ENCODE data around the gene ITPR1.

The ITPR1 gene

DNA sequence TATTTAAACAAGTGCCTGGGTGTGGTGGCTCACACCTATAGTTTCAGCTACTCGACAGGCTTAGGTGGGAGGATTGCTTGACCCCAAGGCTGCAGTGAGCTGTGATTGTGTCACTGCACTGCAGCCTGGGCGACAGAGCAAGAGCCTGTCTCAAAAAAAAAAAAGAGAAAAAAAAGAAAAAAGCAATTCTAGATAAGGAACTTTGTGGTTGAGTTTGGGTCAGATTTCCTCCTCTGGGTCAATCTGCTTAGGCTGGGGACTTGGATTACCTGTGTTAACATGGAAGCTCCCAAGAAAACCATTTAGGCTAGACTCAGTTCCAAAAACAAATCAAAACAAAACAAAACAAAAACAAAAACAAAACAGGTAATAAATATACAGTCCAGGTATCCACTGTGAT, 50.0 kb downstream of the ITPR1 start:
- no peak overlapping the region for H4K8ac ChIP-seq (ENCODE audit: low read length)
- no peak overlapping the region for H2BK5ac ChIP-seq (ENCODE audit: low read depth, low read length, poor library complexity, severe bottlenecking)
- no peak overlapping the region for H4K91ac ChIP-seq (ENCODE audit: low read length)
- H3K9ac ChIP-seq (ENCODE audit: low read length) = no peak overlapping the region
- no peak overlapping the region for H2AK5ac ChIP-seq (ENCODE audit: low read length, severe bottlenecking)
- no peak overlapping the region for H3K23ac ChIP-seq (ENCODE audit: low read length in 2 of 2)
- no peak overlapping the region for H3K4ac ChIP-seq (ENCODE audit: low read depth in 1 of 2, low read length in 2 of 2)
- H3K36me3 ChIP-seq (ENCODE audit: control insufficient read depth in 1 of 2, insufficient read depth in 2 of 2, low read depth in 1 of 2, low read length in 2 of 2) = no peaks in the 10 kb centered on the region
- no peak for DNase-seq
- H2AFZ ChIP-seq (ENCODE audit: low read depth, low read length) = no peak overlapping the region
- no peaks in the 10 kb centered on the region for H3K4me1 ChIP-seq (ENCODE audit: control insufficient read depth, insufficient read depth, low read depth, low read length)
- H3K4me3 ChIP-seq (ENCODE audit: insufficient read depth in 1 of 2, low read depth in 1 of 2, low read length in 2 of 2) = no peak overlapping the region
- H3K27me3 ChIP-seq (ENCODE audit: control insufficient read depth in 1 of 2, insufficient read depth in 1 of 2, low read length in 2 of 2) = no peaks in the 10 kb centered on the region
- no peak overlapping the region for H2BK12ac ChIP-seq (ENCODE audit: low read length in 2 of 2)
- no peak overlapping the region for H3K4me2 ChIP-seq (ENCODE audit: low read length, poor library complexity, severe bottlenecking)
- no peak overlapping the region for H2BK15ac ChIP-seq (ENCODE audit: low read depth, poor library complexity, severe bottlenecking)
- no peaks in the 10 kb centered on the region for H3K9me3 ChIP-seq (ENCODE audit: control insufficient read depth, low read length)
- H3K79me1 ChIP-seq (replicated peaks; ENCODE audit: low read length, poor library complexity, severe bottlenecking) = no peaks in the 10 kb centered on the region
- H3K18ac ChIP-seq (ENCODE audit: low read depth in 1 of 2, low read length in 2 of 2) = no peak overlapping the region
- no peak overlapping the region for H3K14ac ChIP-seq (ENCODE audit: low read length in 2 of 2)
- no peak overlapping the region for H2BK120ac ChIP-seq (ENCODE audit: low read depth, low read length)
- H3K27ac ChIP-seq (ENCODE audit: low read length, poor library complexity, severe bottlenecking) = no peak overlapping the region
- WGBS = 95% methylated on average over 2 of the region's 2 CpGs

DNA sequence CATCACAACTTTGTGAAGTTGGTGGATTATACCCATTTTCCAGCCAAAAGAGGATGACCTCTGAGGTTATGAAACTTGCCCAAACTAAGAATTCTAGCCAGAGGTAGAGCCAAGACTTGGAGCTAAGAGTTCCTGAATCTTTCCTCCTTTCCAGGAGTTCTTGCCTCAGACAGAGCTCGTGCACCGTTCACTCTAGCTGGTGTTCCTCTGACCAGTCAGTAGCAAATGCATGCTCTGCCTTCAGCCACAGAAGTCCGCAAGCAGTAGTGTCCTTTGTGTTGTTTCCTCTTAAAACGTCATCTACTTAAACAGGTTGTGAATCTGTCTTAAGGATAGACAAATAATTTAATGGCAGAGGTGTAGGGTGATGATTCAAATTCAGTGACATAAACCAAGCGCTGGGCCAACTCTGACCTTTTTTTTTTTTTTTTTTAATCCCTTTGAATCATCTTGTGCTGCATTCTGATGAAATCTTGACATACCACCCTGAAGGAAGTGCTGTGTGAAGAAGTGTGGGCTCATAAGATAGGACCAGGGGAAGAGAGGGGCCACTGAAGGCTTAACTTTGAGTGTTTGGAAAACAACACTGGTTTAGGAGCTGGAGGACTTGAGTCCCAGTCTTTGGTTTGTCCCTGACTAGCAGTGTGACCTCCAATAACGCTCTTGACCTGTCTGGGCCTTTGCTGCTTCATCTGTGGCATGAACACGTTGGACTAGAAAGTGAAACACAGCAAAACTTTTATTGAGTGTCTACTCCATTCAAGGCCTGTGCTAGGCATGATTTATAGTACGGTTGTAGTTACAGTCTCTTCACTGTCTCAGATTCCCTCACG, 53.4 kb downstream of the ITPR1 start:
- Histone ChIP-seq H3K4ac (ENCODE audit: low read depth in 1 of 2, low read length in 2 of 2) (no peak overlapping the region), H3K27ac (ENCODE audit: low read length, poor library complexity, severe bottlenecking) (no peak overlapping the region), H3K23ac (ENCODE audit: low read length in 2 of 2) (no peak overlapping the region), H4K91ac (ENCODE audit: low read length) (no peak overlapping the region), H3K14ac (ENCODE audit: low read length in 2 of 2) (no peak overlapping the region), H3K4me1 (ENCODE audit: control insufficient read depth, insufficient read depth, low read depth, low read length) (no peaks in the 10 kb centered on the region), H3K79me1 (replicated peaks; ENCODE audit: low read length, poor library complexity, severe bottlenecking) (no peaks in the 10 kb centered on the region), H3K9me3 (ENCODE audit: control insufficient read depth, low read length) (no peaks in the 10 kb centered on the region), H3K27me3 (ENCODE audit: control insufficient read depth in 1 of 2, insufficient read depth in 1 of 2, low read length in 2 of 2) (peaks cover 0 to 2% of the 10 kb centered on the region in 2 experiments), H4K8ac (ENCODE audit: low read length) (no peak overlapping the region), H2AFZ (ENCODE audit: low read depth, low read length) (no peak overlapping the region), H2BK5ac (ENCODE audit: low read depth, low read length, poor library complexity, severe bottlenecking) (no peak overlapping the region), H2BK12ac (ENCODE audit: low read length in 2 of 2) (no peak overlapping the region), H3K4me2 (ENCODE audit: low read length, poor library complexity, severe bottlenecking) (no peak overlapping the region), H2BK15ac (ENCODE audit: low read depth, poor library complexity, severe bottlenecking) (no peak overlapping the region), H3K9ac (ENCODE audit: low read length) (no peak overlapping the region), H2AK5ac (ENCODE audit: low read length, severe bottlenecking) (no peak overlapping the region), H2BK120ac (ENCODE audit: low read depth, low read length) (no peak overlapping the region), H3K18ac (ENCODE audit: low read depth in 1 of 2, low read length in 2 of 2) (no peak overlapping the region), H3K36me3 (ENCODE audit: control insufficient read depth in 1 of 2, insufficient read depth in 2 of 2, low read depth in 1 of 2, low read length in 2 of 2) (no peaks in the 10 kb centered on the region), H3K4me3 (ENCODE audit: insufficient read depth in 1 of 2, low read depth in 1 of 2, low read length in 2 of 2) (no peak overlapping the region)
- WGBS = 67% methylated on average over 9 of the region's 9 CpGs
- no peak for DNase-seq

DNA sequence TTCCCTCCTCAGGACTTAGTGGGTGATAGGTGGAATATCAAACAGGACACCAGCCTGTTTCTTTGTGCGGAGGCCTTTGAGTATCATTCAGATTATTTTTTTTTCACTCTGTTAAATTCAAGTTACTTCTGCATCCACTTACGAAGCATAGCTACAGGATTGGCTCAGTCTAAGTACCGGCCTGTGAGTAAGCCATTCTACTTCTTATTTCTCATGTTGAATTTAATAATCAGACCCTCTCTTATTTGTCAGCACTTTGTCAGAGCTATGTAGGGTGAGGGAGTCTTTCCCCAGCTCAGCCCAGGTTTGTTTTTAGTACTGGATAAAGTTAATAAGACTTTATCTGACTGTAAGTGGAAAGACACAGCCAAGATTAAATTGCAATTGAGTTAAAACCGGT, 54.7 kb downstream of the ITPR1 start:
- no peaks in the 10 kb centered on the region for H3K4me1 ChIP-seq (ENCODE audit: control insufficient read depth, insufficient read depth, low read depth, low read length)
- peaks cover 0 to 2% of the 10 kb centered on the region in 2 experiments for H3K27me3 ChIP-seq (ENCODE audit: control insufficient read depth in 1 of 2, insufficient read depth in 1 of 2, low read length in 2 of 2)
- H3K9ac ChIP-seq (ENCODE audit: low read length) = no peak overlapping the region
- H3K18ac ChIP-seq (ENCODE audit: low read depth in 1 of 2, low read length in 2 of 2) = no peak overlapping the region
- no peaks in the 10 kb centered on the region for H3K9me3 ChIP-seq (ENCODE audit: control insufficient read depth, low read length)
- H3K23ac ChIP-seq (ENCODE audit: low read length in 2 of 2) = no peak overlapping the region
- H3K79me1 ChIP-seq (replicated peaks; ENCODE audit: low read length, poor library complexity, severe bottlenecking) = no peaks in the 10 kb centered on the region
- H3K36me3 ChIP-seq (ENCODE audit: control insufficient read depth in 1 of 2, insufficient read depth in 2 of 2, low read depth in 1 of 2, low read length in 2 of 2) = no peaks in the 10 kb centered on the region
- no peak overlapping the region for H4K8ac ChIP-seq (ENCODE audit: low read length)
- DNase-seq = no peak
- H4K91ac ChIP-seq (ENCODE audit: low read length) = no peak overlapping the region
- no peak overlapping the region for H2AK5ac ChIP-seq (ENCODE audit: low read length, severe bottlenecking)
- no peak overlapping the region for H2BK15ac ChIP-seq (ENCODE audit: low read depth, poor library complexity, severe bottlenecking)
- no peak overlapping the region for H3K4me3 ChIP-seq (ENCODE audit: insufficient read depth in 1 of 2, low read depth in 1 of 2, low read length in 2 of 2)
- no peak overlapping the region for H3K27ac ChIP-seq (ENCODE audit: low read length, poor library complexity, severe bottlenecking)
- H2BK120ac ChIP-seq (ENCODE audit: low read depth, low read length) = no peak overlapping the region
- H2BK5ac ChIP-seq (ENCODE audit: low read depth, low read length, poor library complexity, severe bottlenecking) = no peak overlapping the region
- 89% methylated on average over 2 of the region's 4 CpGs for WGBS
- H3K4me2 ChIP-seq (ENCODE audit: low read length, poor library complexity, severe bottlenecking) = no peak overlapping the region
- H2BK12ac ChIP-seq (ENCODE audit: low read length in 2 of 2) = no peak overlapping the region
- no peak overlapping the region for H3K4ac ChIP-seq (ENCODE audit: low read depth in 1 of 2, low read length in 2 of 2)
- no peak overlapping the region for H2AFZ ChIP-seq (ENCODE audit: low read depth, low read length)
- no peak overlapping the region for H3K14ac ChIP-seq (ENCODE audit: low read length in 2 of 2)

DNA sequence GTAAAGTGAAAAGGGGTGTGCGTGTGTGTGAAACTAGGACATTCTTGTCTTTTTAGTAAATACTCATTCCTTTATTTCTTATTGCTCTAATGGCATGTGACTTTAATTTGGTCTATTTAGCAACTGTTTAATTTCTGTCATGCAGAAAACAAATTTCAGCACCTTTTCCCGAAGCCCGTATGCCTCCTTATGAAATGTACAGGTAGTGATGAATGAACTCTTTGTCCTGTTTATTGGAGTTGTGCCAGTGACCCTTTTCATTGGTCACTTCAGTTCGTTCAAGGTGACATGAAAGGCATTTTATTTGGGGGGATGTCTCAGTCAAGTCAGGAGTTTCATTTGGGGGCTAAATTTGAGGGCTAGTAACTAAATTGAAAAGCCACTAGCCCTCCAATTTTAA, 55.2 kb downstream of the ITPR1 start:
- Histone ChIP-seq H4K8ac (ENCODE audit: low read length) (no peak overlapping the region), H3K79me1 (replicated peaks; ENCODE audit: low read length, poor library complexity, severe bottlenecking) (no peaks in the 10 kb centered on the region), H3K14ac (ENCODE audit: low read length in 2 of 2) (no peak overlapping the region), H2BK120ac (ENCODE audit: low read depth, low read length) (no peak overlapping the region), H3K18ac (ENCODE audit: low read depth in 1 of 2, low read length in 2 of 2) (no peak overlapping the region), H2BK12ac (ENCODE audit: low read length in 2 of 2) (no peak overlapping the region), H2AFZ (ENCODE audit: low read depth, low read length) (no peak overlapping the region), H3K4ac (ENCODE audit: low read depth in 1 of 2, low read length in 2 of 2) (no peak overlapping the region), H2AK5ac (ENCODE audit: low read length, severe bottlenecking) (no peak overlapping the region), H3K27me3 (ENCODE audit: control insufficient read depth in 1 of 2, insufficient read depth in 1 of 2, low read length in 2 of 2) (peaks cover 0 to 2% of the 10 kb centered on the region in 2 experiments), H2BK15ac (ENCODE audit: low read depth, poor library complexity, severe bottlenecking) (no peak overlapping the region), H3K9ac (ENCODE audit: low read length) (no peak overlapping the region), H2BK5ac (ENCODE audit: low read depth, low read length, poor library complexity, severe bottlenecking) (no peak overlapping the region), H4K91ac (ENCODE audit: low read length) (no peak overlapping the region), H3K36me3 (ENCODE audit: control insufficient read depth in 1 of 2, insufficient read depth in 2 of 2, low read depth in 1 of 2, low read length in 2 of 2) (no peaks in the 10 kb centered on the region), H3K4me2 (ENCODE audit: low read length, poor library complexity, severe bottlenecking) (no peak overlapping the region), H3K4me3 (ENCODE audit: insufficient read depth in 1 of 2, low read depth in 1 of 2, low read length in 2 of 2) (no peak overlapping the region), H3K27ac (ENCODE audit: low read length, poor library complexity, severe bottlenecking) (no peak overlapping the region), H3K23ac (ENCODE audit: low read length in 2 of 2) (no peak overlapping the region), H3K9me3 (ENCODE audit: control insufficient read depth, low read length) (no peaks in the 10 kb centered on the region), H3K4me1 (ENCODE audit: control insufficient read depth, insufficient read depth, low read depth, low read length) (no peaks in the 10 kb centered on the region)
- DNase-seq = no peak
- 100% methylated on average over 3 of the region's 4 CpGs for WGBS

Data from mesenchymal stem cell (in vitro differentiated cells and primary cell).